SK-N-DZ (cell line): ENCODE measurements around the gene KCNMB3.
"Not testable (repeated sequence)": the region's sequence is repeated elsewhere in the genome, so short reads cannot be mapped to it uniquely, and the experiment has no call there.

ENCODE experiments used
- DNase-seq: peaks from one replicate; pipeline ENCODE4 v3.0.0-alpha.2; 2015; ENCODE audit warnings: low spot score

KCNMB3 gene

DNA sequence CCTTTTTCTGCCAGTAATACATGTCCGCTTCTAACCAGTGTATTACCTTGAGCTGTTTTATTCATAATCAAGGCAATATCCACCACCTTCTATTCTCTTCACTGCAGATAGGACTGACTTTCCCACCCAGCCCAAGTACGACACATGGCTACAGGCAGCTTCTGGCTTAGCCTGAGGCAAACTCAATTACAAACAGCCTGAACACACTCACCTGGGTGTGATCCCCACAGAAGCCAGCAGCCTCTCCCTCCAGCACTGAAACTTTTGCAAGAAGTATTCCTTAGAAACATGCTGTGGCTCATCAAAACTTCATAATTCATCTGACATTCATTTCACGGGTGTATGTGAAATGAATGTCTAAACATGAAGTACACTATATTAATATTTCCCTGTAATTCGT is 13.5 kb upstream of the KCNMB3 start:
- DNase-seq: peak; percentile 23

- DNase-seq: no peak
Measured at GRCh38 chr3:179263134-179263533, 12.2 kb upstream of the KCNMB3 start.

GRCh38 chr3:179260949-179261765 is 10.2 kb upstream of the KCNMB3 start:
- peak; percentile 73 for DNase-seq

DNA sequence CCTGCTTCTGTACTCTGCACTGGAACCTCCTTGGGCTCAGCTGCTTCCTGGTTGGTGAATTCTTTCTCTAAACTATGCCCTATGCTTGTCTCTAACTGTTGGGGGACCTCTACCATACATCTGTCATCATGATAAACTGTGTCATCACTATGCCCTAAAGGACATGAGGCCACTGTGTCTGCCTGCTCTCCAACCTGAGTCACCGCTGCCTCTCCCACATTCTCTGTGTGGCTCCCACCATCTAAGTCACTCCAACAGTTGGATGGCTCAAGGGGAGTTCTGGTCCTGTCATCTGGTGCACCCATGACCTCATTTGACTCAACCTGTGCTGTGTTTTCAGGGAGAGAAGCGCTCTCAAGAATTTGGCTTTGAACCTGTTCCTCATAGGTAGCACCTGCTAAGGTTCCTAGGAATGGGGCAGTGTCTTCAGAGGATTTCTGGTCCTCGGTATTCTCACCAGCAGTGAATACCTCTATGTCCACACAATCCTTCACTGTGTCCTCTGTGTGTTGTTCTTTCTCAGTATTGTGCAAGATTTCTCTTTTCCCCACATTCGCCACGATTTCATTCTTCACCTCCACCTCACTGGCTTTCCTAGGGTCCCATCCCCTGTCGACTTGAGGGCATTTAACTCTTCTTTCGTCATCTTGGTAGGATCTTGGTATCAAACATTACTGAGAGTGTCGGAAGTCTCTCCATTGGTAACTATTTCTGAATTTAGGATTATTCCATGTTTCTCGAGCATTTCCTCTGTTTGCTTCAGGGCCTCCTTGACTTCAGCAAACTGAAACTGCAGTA is 9.2 kb upstream of the KCNMB3 start:
- DNase-seq: not testable (repeated sequence)

DNA sequence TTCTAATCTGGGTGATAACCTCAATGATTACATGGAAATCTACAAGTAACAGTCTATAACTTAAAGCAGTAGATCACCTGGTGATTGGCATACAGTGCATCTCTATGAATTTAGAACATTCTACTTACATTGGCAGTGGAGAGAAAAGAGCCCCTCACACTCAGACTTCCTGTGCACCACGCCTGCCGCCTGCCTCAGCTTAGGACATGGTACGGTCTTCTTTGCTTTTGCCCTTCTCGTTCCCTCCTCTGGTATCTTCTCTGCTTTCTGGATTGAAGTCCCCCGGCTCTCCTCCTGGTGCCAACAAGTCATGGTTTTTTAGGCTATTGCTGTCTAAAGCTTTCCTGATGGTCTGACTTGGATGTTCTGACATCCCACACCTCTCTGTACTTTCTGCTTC is 7.9 kb upstream of the KCNMB3 start:
- peak; percentile 23 for DNase-seq

DNA sequence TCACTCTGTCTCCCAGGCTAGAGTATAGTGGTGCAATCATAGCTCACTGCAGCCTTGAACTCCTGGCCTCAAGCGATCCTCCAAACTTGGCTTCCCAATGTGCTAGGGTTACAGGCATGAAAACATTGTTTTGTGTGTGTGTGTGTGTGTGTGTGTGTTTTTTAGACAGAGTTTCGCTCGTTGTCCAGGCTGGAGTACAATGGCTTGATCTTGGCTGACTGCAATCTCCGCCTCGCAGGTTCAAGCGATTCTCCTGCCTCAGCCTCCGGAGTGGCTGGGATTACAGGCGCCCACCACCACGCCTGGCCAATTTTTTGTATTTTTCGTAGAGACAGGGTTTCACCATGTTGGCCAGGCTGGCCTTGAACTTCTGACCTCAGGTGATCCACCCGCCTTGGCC is 6.8 kb upstream of the KCNMB3 start:
- not testable (repeated sequence) for DNase-seq

- no peak for DNase-seq
Measured at GRCh38 chr3:179256813-179257212, 5.9 kb upstream of the KCNMB3 start.

- DNase-seq: no peak
Measured at GRCh38 chr3:179247289-179248015, 3.5 kb downstream of the KCNMB3 start.

GRCh38 chr3:179244878-179245277 is 6.0 kb downstream of the KCNMB3 start:
- DNase-seq: no peak

GRCh38 chr3:179242859-179243258 is 8.1 kb downstream of the KCNMB3 start:
- not testable (repeated sequence) for DNase-seq

DNA sequence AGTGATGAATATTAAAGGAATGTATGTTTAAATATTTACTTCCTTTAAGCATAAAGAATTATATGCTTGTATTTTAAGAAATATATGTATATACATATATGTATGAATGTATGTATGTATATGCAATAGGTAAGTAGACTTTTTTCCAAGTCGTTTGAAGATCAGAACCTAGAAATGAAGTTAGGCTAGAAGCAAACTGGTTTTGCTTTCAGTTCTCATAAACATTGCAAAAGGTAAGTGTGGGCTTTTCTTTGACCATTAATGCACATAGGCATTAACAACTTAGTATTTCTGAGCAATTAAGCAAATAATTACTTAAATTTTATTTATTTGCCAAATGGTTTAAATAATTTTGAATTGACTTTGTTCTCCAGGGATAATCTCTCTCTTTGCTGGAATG is 10.6 kb downstream of the KCNMB3 start:
- not testable (repeated sequence) for DNase-seq

DNA sequence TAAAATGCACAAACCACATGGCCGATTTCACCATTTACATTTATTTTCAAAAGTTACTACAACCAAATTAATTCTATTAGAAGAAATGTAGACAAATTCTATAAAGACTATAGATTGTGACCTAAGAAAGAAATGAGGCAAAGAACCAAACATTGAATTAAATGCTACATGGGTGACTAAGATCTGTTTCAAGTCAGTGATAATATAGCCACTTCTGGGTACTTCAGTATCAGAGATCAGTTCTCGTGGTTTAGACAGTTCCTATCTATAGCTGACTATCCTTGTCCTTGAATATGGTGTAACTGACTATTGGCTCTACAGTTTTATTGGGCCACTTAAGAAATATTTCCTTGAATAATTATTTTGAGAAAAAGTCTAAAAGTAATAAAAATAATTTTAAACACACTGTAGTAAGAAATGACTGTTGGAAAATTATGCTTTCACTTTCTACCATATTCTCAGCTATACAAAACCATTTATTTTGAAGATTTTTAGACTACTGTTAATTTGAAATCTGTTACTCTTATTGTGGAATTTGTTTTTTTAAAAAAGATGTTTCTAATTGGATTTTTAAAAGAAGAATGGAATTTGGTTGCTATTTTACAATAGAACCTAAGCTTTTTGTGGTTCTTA is 14.1 kb downstream of the KCNMB3 start:
- no peak for DNase-seq

DNA sequence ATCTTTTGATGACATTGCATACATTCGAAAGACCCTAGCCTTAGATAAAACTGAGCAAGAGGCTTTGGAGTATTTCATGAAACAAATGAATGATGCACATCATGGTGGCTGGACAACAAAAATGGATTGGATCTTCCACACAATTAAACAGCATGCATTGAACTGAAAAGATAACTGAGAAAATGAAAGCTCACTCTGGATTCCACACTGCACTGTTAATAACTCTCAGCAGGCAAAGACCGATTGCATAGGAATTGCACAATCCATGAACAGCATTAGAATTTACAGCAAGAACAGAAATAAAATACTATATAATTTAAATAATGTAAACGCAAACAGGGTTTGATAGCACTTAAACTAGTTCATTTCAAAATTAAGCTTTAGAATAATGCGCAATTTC is 16.7 kb downstream of the KCNMB3 start:
- no peak for DNase-seq

DNA sequence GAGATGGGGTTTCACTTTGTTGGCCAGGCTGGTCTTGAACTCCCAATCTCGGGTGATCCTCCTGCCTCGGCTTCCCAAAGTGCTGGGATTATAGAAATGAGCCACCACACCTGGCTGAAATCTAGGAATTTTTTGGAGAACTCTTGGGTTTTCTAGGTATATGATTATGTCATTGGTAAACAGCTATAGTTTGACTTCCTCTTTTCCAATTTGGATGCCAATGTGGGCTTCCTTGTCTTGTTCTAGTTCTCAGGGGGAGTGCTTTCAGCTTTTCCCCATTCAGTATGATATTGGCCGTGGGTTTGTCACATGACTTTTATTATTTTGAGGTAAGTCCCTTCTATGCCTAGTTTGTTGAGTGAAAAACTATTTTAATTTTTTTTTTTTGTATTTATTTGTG is 17.9 kb downstream of the KCNMB3 start:
- DNase-seq: no peak

GRCh38 chr3:179229177-179229576 is 21.7 kb downstream of the KCNMB3 start:
- DNase-seq: no peak

DNA sequence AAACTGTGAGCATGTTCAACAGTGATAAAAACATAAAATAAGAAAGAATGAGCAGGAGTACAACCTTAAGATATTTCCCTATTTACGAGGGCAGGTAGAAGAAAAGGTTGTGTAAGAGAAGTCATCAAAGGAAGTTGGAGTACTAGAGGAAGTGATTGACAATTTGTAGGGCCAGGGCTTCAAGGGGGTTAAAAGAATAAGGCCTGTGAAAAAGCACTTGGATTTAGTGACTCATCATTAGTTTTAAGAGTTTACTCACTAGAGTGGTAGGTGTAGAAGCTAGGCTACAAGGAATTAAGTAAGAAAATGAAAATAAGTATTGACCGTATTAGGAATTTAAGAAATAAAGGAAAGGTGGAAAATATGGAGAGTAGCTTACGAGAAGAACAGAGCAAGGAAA is 23.6 kb downstream of the KCNMB3 start:
- DNase-seq: no peak

DNA sequence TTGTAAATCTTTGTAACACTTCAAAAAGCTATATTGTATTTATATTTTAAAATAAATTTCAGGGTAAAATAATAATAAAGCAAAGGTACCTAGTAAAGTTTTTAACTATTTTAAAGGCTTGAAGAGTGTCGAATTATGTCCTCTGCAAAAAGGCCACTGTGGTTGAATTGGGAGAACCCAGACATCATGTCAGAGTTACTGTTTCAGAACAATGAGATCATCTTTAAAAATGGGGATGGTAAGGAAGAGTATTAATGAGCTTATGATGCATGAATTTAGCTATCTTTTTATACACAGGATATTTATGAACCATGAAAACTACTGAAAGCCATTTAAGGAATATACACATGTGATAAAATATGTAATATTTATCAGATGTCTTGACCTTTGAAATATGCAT is 26.3 kb downstream of the KCNMB3 start:
- no peak for DNase-seq

- no peak for DNase-seq
Measured at GRCh38 chr3:179223548-179223947, 27.4 kb downstream of the KCNMB3 start.

DNA sequence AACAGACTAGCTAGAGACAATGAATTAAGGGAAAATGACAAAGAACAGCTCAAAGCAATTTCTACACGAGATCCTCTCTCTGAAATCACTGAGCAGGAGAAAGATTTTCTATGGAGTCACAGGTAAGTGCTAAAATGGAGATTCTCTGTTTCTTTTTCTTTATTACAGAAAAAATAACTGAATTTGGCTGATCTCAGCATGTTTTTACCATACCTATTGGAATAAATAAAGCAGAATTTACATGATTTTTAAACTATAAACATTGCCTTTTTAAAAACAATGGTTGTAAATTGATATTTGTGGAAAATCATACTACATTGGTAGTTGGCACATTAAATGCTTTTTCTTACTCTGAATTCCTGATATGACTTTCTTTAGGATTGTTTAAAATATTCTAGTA is 32.7 kb downstream of the KCNMB3 start:
- DNase-seq: not testable (repeated sequence)

DNA sequence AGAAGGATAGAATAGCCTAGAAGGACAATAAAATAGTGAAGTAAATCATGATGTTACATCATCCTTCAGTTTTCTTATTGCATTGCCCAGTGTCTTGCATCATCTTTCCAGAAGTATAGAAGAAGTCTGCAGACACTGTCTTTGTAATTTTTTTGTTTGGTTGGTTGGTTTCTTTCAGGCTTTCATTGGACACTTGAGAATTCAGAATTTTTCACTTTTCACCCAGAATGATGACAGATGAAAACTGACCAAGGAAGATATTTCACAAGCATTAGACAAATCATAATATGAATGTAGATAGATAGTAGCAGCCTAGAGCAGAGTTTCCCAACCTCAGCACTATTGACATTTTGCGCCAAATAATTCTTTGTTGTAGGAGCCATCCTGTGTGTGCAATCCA is 35.4 kb downstream of the KCNMB3 start:
- DNase-seq: not testable (repeated sequence)

GRCh38 chr3:179200790-179201189 is 50.1 kb downstream of the KCNMB3 start:
- DNase-seq: no peak

DNA sequence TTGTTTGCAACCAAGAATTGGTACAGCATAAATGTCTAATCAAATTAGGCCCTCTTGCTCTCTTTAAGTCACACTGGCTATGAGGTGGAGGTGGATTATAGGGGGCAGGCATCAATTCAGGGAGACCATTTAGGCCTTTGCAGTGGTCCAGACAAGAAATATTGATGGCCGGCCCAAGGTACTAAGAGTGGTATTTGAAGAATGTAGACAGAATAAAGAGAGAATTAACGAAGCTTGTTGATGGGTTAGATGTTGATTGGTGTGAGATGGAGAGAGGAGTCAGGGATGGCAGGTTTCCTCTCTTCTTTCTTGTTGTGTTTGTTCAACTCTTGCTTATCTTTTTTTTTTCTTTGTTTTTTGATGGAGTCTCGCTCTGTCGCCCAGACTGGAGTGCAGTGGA is 54.2 kb downstream of the KCNMB3 start:
- no peak for DNase-seq
